ENCODE results near the gene CCDC85C. TPM values are rescaled to one million over a fixed set of nuclear protein-coding genes. Genes with fewer than 3 reads are reported as not detected.

CCDC85C gene
- total RNA-seq, 1 experiment from 2014 or later = 42.3 TPM

DNA sequence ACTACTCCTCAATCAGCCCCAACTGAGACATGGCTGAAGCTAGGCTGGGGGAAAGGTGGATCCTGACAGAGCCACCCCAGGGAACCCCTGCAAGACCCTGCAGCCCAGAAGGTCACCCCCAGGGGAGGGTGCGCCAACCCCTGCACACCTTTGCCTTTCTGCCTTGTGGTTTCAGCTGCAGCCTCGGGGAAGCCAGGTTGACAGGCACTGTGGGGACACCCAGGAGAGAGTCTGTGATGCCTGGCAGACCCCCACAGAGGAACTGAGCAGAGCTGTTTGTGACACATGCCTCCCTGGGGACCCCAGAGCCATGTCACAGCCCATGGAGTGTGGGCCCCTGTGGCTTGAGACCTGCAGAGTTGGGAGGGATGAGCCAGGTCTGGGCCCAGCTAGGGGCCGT lies 29.1 kb upstream of the CCDC85C start:
- H3K9ac ChIP-seq (ENCODE audit: low read length) = no peak overlapping the region
- CTCF ChIA-PET = no interaction called here
- RAD21 ChIA-PET (ENCODE audit: low non-redundant PET in 1 of 2, low total read pairs in 2 of 2, uncharacterized antibody in 2 of 2, unreplicated experiment in 2 of 2) = no interaction called here
- H3K27me3 ChIP-seq (ENCODE audit: insufficient read depth, low read length) = no peaks in the 10 kb centered on the region
- no TSS peak for BruUV-seq (replicated peaks)
- no peak overlapping the region for H3K4me3 ChIP-seq (replicated peaks in 1 of 2; ENCODE audit: low read depth in 1 of 2, low read length in 2 of 2)
- no peak overlapping the region for H2AFZ ChIP-seq (ENCODE audit: low read depth, low read length, poor library complexity, severe bottlenecking)
- H3K9me3 ChIP-seq (ENCODE audit: control insufficient read depth in 1 of 2, insufficient read depth in 1 of 2, low read depth in 1 of 2, low read length in 2 of 2) = no peaks in the 10 kb centered on the region
- no peak overlapping the region for H3K27ac ChIP-seq (ENCODE audit: low read depth, low read length)
- DNase-seq (ENCODE audit: low read depth, low spot score) (no peak), ATAC-seq (no peak)
- H3K4me1 ChIP-seq (ENCODE audit: control insufficient read depth in 1 of 2, insufficient read depth in 2 of 2, low read length in 2 of 2) = peaks cover 4 to 11% of the 10 kb centered on the region in 2 experiments; a peak in 3 of 4 replicates
- POLR2A ChIA-PET = no interaction called here
- H3K79me2 ChIP-seq (ENCODE audit: insufficient read depth, low read length) = no peaks in the 10 kb centered on the region
- H3K36me3 ChIP-seq (ENCODE audit: control insufficient read depth in 1 of 2, insufficient read depth in 2 of 2, low read length in 2 of 2) = no peaks in the 10 kb centered on the region
- H4K20me1 ChIP-seq (ENCODE audit: insufficient read depth) = no peaks in the 10 kb centered on the region
- intact Hi-C loops (cut with micrococcal nuclease) = no loop called here
- no peak for TF ChIP-seq EGR1 (IDR thresholded peaks at IDR 0.05; ENCODE audit: low read depth)
- no peak for TF ChIP-seq CBX3 (IDR thresholded peaks at IDR 0.05; ENCODE audit: low read depth)
- TF ChIP-seq POLR2A (IDR thresholded peaks at IDR 0.05; ENCODE audit: borderline replicate concordance, extremely low read depth, insufficient read depth, insufficient read length) = no peak
- TF ChIP-seq, protein P1, sequence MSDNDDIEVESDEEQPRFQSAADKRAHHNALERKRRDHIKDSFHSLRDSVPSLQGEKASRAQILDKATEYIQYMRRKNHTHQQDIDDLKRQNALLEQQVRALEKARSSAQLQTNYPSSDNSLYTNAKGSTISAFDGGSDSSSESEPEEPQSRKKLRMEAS (IDR thresholded peaks at IDR 0.05) = no peak
- TF ChIP-seq, protein P2, sequence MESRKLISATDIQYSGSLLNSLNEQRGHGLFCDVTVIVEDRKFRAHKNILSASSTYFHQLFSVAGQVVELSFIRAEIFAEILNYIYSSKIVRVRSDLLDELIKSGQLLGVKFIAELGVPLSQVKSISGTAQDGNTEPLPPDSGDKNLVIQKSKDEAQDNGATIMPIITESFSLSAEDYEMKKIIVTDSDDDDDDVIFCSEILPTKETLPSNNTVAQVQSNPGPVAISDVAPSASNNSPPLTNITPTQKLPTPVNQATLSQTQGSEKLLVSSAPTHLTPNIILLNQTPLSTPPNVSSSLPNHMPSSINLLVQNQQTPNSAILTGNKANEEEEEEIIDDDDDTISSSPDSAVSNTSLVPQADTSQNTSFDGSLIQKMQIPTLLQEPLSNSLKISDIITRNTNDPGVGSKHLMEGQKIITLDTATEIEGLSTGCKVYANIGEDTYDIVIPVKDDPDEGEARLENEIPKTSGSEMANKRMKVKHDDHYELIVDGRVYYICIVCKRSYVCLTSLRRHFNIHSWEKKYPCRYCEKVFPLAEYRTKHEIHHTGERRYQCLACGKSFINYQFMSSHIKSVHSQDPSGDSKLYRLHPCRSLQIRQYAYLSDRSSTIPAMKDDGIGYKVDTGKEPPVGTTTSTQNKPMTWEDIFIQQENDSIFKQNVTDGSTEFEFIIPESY (IDR thresholded peaks at IDR 0.05; ENCODE audit: extremely low read depth, insufficient replicate concordance, low read length) = no peak
- TF ChIP-seq EZH2 (IDR thresholded peaks at IDR 0.05) = no peak
- no peak overlapping the region for H3K4me2 ChIP-seq (ENCODE audit: low read length)
- no peaks in the 10 kb centered on the region for H3K9me2 ChIP-seq (ENCODE audit: insufficient read depth)

DNA sequence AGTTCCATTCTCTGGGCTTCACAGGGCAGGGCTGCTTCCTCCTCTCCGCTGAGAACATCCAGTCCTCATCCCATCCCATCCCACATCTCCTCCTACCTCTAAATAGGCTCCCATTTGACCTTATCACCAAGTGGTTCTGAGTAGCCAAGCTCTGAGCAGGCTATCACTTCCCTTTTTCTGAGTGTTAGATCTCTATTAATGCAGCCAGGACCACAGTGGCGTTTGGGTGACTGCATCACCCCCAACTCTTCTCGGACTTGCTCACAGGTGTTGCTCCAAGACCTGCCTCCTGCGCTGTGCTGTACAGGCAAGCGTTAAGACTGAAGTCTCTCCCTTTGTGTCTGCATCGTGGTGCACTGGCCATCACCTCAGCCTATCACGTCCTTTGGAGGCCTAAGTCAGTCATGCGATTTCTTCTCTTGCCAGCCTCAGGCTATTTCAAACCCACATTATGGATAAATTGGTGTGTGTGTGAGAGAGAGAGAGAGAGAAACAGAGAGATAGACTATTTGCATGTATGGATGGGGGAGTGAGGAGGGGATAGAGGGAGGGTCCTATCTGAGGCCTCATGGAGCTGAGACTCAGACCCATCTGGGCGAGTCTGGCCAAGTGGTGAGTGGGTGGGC lies 28.5 kb upstream of the CCDC85C start:
- BruUV-seq (replicated peaks) = no TSS peak
- no peaks in the 10 kb centered on the region for H3K27me3 ChIP-seq (ENCODE audit: insufficient read depth, low read length)
- H3K4me3 ChIP-seq (replicated peaks in 1 of 2; ENCODE audit: low read depth in 1 of 2, low read length in 2 of 2) = no peak overlapping the region
- ChIA-PET CTCF (no interaction called here), RAD21 (ENCODE audit: low non-redundant PET in 1 of 2, low total read pairs in 2 of 2, uncharacterized antibody in 2 of 2, unreplicated experiment in 2 of 2) (no interaction called here), POLR2A (no interaction called here)
- H3K9me2 ChIP-seq (ENCODE audit: insufficient read depth) = no peaks in the 10 kb centered on the region
- H3K36me3 ChIP-seq (ENCODE audit: control insufficient read depth in 1 of 2, insufficient read depth in 2 of 2, low read length in 2 of 2) = no peaks in the 10 kb centered on the region
- no peak overlapping the region for H3K9ac ChIP-seq (ENCODE audit: low read length)
- ATAC-seq = no peak
- no peak overlapping the region for H3K4me2 ChIP-seq (ENCODE audit: low read length)
- H3K9me3 ChIP-seq (ENCODE audit: control insufficient read depth in 1 of 2, insufficient read depth in 1 of 2, low read depth in 1 of 2, low read length in 2 of 2) = no peaks in the 10 kb centered on the region
- H3K27ac ChIP-seq (ENCODE audit: low read depth, low read length) = no peak overlapping the region
- no peaks in the 10 kb centered on the region for H3K79me2 ChIP-seq (ENCODE audit: insufficient read depth, low read length)
- peaks cover 6 to 15% of the 10 kb centered on the region in 2 experiments; a peak in 3 of 4 replicates for H3K4me1 ChIP-seq (ENCODE audit: control insufficient read depth in 1 of 2, insufficient read depth in 2 of 2, low read length in 2 of 2)
- no peak for TF ChIP-seq POLR2A (IDR thresholded peaks at IDR 0.05; ENCODE audit: borderline replicate concordance, extremely low read depth, insufficient read depth, insufficient read length)
- TF ChIP-seq EGR1 (IDR thresholded peaks at IDR 0.05; ENCODE audit: low read depth) = no peak
- no peak for TF ChIP-seq SP1 (IDR thresholded peaks at IDR 0.05; ENCODE audit: low read depth)
- TF ChIP-seq, protein P1 (IDR thresholded peaks at IDR 0.05) = no peak
- no peak for TF ChIP-seq ZFX (IDR thresholded peaks at IDR 0.05)
- TF ChIP-seq, protein P2 (IDR thresholded peaks at IDR 0.05; ENCODE audit: extremely low read depth, insufficient replicate concordance, low read length) = no peak
- TF ChIP-seq, protein P3, sequence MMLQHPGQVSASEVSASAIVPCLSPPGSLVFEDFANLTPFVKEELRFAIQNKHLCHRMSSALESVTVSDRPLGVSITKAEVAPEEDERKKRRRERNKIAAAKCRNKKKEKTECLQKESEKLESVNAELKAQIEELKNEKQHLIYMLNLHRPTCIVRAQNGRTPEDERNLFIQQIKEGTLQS (IDR thresholded peaks at IDR 0.05) = no peak
- no peak for TF ChIP-seq CEBPB (IDR thresholded peaks at IDR 0.05; ENCODE audit: low read depth)
- no peak for TF ChIP-seq TCF7L2 (IDR thresholded peaks at IDR 0.05; ENCODE audit: borderline replicate concordance, extremely low read depth, insufficient read depth, insufficient read length)
- no peak for TF ChIP-seq RAD21 (IDR thresholded peaks at IDR 0.05; ENCODE audit: low read depth)
- no peak for DNase-seq (ENCODE audit: low read depth, low spot score)
- no peak overlapping the region for H2AFZ ChIP-seq (ENCODE audit: low read depth, low read length, poor library complexity, severe bottlenecking)
- intact Hi-C loops (cut with micrococcal nuclease) = no loop called here
- H4K20me1 ChIP-seq (ENCODE audit: insufficient read depth) = no peaks in the 10 kb centered on the region

All from HCT116 (cell line).